ENCODE results near the gene ABCA12. TPM values are rescaled to one million over a fixed set of nuclear protein-coding genes. Genes with fewer than 3 reads are reported as not detected.

Gene ABCA12
- total and polyA plus RNA-seq, 8 donors, result 0.03 TPM; not detected in 5

DNA sequence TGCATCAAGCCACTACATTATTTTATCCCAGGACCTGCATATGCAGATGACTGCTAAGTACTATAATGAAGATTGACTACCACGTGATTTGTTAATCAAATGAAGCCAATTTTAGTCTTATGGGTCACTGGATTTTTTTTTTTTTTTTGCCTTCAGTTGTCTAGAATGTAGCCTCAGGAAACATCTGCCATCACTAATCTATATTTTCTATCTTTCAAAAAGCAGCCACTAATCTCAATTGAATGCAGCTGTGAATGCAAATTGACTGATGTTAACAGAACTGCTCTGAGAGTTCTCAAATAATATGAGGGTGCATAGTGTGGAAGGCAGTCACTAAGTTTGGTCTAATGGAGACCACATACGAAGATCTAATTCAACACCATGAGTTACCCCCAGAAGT is 106.3 kb downstream of the ABCA12 start:
- no peaks in the 10 kb centered on the region for H3K9me3 ChIP-seq
- intact Hi-C loops (cut with DNase I), result no loop called here
- H3K27ac ChIP-seq, result no peak overlapping the region
- H3K27me3 ChIP-seq, result no peaks in the 10 kb centered on the region
- FAIRE-seq (no peak), ATAC-seq (no peak), DNase-seq (no peak)
- H3K4me1 ChIP-seq, result no peaks in the 10 kb centered on the region
- H3K36me3 ChIP-seq, result no peaks in the 10 kb centered on the region
- no peak overlapping the region for H3K4me3 ChIP-seq
- no peak for TF ChIP-seq CTCF (IDR thresholded peaks at IDR 0.05)
- 53 to 81% methylated on average over 2 of the region's 2 CpGs for WGBS, 2 donors

DNA sequence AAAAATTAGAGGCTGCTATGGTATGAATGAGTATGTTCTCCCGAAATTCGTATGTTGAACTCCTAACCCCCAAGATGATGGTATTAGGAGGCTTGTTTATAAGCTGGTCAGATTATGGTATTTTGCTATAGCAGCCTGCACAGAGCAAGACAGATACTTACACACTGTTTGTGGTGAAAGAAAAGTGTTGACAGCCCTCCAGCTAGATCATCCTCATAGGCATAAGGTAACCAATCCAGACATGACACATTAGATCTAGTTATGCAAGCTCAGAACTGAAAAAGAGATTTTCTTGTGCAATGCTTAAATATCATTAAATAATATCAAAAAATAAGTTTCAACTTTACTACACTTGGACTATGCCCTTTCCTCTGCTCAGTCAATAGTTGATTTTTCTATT is 107.1 kb downstream of the ABCA12 start:
- no peak for ATAC-seq
- no peak overlapping the region for H3K27ac ChIP-seq
- 67 to 75% methylated on average over 2 of the region's 2 CpGs for WGBS, 2 donors
- FAIRE-seq, result no peak
- H3K9me3 ChIP-seq, result no peaks in the 10 kb centered on the region
- no peaks in the 10 kb centered on the region for H3K27me3 ChIP-seq
- no peaks in the 10 kb centered on the region for H3K36me3 ChIP-seq
- no peak for DNase-seq
- H3K4me1 ChIP-seq, result no peaks in the 10 kb centered on the region
- no peak overlapping the region for H3K4me3 ChIP-seq
- no peak for TF ChIP-seq CTCF (IDR thresholded peaks at IDR 0.05)
- intact Hi-C loops (cut with DNase I), result no loop called here

- no peak for FAIRE-seq
Observed at GRCh38 chr2:215029936-215030335, 108.5 kb downstream of the ABCA12 start.

GRCh38 chr2:215028231-215028630 is 110.2 kb downstream of the ABCA12 start:
- FAIRE-seq (no peak), DNase-seq (no peak), ATAC-seq (no peak)
- no peak overlapping the region for H3K4me3 ChIP-seq
- no peaks in the 10 kb centered on the region for H3K9me3 ChIP-seq
- intact Hi-C loops (cut with DNase I), result no loop called here
- no peaks in the 10 kb centered on the region for H3K36me3 ChIP-seq
- no peaks in the 10 kb centered on the region for H3K4me1 ChIP-seq
- TF ChIP-seq CTCF (IDR thresholded peaks at IDR 0.05), result no peak
- 75 to 81% methylated on average over 1 of the region's 1 CpG for WGBS, 2 donors
- no peaks in the 10 kb centered on the region for H3K27me3 ChIP-seq
- H3K27ac ChIP-seq, result no peak overlapping the region

More at GRCh38 chr2:215029936-215030335, 108.5 kb downstream of the ABCA12 start:
- Histone ChIP-seq H3K27me3 (no peaks in the 10 kb centered on the region), H3K4me1 (no peaks in the 10 kb centered on the region), H3K9me3 (no peaks in the 10 kb centered on the region), H3K27ac (no peak overlapping the region), H3K36me3 (no peaks in the 10 kb centered on the region), H3K4me3 (no peak overlapping the region)
- ATAC-seq (no peak), DNase-seq (no peak)
- no peak for TF ChIP-seq CTCF (IDR thresholded peaks at IDR 0.05)
- intact Hi-C loops (cut with DNase I), result no loop called here
- 90 to 93% methylated on average over 5 of the region's 5 CpGs for WGBS, 2 donors

- no peaks in the 10 kb centered on the region for H3K4me1 ChIP-seq
- H3K4me3 ChIP-seq, result no peak overlapping the region
- no peaks in the 10 kb centered on the region for H3K9me3 ChIP-seq
- H3K36me3 ChIP-seq, result no peaks in the 10 kb centered on the region
- no peak for ATAC-seq
- TF ChIP-seq CTCF (IDR thresholded peaks at IDR 0.05), result no peak
- H3K27me3 ChIP-seq, result no peaks in the 10 kb centered on the region
- WGBS, 2 donors, result 38 to 43% methylated on average over 2 of the region's 2 CpGs
- no peak for DNase-seq
- intact Hi-C loops (cut with DNase I), result no loop called here
- no peak for FAIRE-seq
- H3K27ac ChIP-seq, result no peak overlapping the region
Observed at GRCh38 chr2:215027779-215028178, 110.6 kb downstream of the ABCA12 start.

All from pancreas (tissue), 10 donors.